Activated T-cell treated with anti-CD3 and anti-CD28 coated beads, Interleukin-2, amount 50 U/mL, for 1 hour (primary cell): ENCODE results near the gene GOLGA6L26.
"Not testable (repeated sequence)": the region's sequence is repeated elsewhere in the genome, so short reads cannot be mapped to it uniquely, and the experiment has no call there.

Experiments
- DNase-seq: peaks from one replicate; pipeline ENCODE4 v3.0.0-alpha.2; 2020

The GOLGA6L26 gene, protein sequence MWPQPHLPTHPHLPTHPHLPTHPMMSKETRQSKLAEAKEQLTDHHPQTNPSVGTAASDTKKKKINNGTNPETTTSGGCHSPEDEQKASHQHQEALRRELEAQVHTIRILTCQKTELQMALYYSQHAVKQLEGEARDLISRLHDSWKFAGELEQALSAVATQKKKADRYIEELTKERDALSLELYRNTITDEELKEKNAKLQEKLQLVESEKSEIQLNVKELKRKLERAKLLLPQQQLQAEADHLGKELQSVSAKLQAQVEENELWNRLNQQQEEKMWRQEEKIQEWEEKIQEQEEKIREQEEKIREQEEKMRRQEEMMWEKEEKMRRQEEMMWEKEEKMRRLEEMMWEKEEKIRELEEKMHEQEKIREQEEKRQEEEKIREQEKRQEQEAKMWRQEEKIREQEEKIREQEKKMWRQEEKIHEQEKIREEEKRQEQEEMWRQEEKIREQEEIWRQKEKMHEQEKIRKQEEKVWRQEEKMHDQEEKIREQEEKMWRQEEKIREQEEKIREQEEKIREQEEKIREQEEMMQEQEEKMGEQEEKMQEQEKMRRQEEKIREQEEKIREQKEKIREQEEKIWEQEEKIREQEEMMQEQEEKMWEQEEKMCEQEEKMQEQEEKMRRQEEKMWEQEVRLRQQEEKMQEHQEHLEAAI

DNA sequence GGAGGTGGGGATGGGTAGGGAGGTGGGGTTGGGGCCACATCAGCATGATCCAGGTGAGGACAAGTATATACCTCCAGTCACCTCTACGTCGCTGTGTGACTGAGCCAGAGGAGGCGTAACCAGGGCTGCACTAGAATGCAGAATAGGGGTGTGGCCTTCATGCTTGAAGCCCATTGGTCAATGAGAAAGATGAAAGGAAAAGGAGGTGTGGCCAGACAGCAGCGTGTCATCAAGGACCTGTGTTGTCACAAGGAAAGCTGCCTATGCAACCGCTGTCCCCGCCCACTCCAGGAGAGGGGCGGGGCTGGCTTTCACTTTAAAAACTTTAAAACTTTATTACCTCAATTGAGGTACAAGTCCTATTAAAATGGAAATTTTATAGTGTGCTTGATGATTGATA lies at the start of gene GOLGA6L26:
GOLGA6L26 (minus strand) TSS at position 101 of the 400 bp plus-strand sequence; CDS start at position 40, 61 bp downstream.
- DNase-seq, result not testable (repeated sequence)

DNA sequence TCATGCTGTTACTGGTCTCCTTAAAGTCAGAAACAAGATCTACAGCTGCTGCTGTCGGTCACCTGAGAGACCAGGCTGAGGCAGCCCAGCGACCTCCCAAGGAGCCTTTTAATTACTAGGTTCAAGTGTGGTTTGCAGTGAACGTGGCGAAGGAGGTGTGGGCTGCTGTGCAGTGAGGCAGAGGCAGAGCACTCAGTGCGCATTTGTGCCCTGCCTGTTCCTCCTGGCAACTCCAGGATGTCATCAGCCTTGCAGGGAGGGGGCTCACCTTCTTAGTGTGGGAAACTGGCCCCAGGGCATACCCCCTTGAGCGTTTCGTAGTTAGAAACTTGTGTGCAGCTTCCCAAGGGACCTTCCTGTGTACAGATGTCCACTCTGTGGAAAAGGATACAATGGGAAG lies 47.2 kb upstream of the GOLGA6L26 start:
- not testable (repeated sequence) for DNase-seq

DNA sequence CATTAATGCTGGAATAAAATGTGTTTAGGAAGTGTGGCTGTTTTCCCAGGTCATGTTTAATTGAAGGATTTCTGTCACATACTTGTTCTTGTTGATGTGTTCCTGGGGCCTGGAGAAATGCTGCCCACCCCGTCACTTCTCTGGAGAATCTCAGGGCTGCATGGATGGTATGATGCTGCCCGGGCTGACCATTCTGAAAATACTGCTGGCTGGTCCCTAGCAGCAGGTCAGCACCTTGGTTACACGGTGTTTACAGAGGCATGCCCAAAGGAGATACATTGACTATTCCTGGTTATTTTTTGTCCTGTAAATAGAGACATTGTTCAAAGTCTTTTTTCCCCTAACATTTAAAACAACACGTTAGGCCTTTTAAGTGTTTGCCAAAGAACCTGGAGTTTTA lies 46.7 kb upstream of the GOLGA6L26 start:
- not testable (repeated sequence) for DNase-seq

DNA sequence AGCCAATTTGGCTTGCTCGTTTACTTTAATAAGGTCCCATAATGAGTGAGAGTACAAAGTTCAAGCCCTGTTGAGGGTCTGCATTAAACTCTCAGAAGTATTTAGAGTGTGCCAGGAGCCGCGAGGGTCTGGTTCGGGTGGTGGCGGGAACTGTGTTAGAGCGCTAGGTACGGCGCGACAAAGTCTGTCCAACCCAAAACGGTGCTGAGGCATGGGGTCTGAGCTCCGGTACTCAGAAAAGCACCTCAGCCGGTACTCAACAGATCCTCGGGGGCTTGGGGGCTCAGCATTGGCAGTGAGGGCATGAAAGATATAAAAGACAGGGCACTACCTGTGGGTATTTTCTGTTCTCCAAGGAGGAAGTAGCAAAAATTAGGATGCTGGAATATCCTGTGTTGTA lies 45.0 kb upstream of the GOLGA6L26 start:
- not testable (repeated sequence) for DNase-seq

DNA sequence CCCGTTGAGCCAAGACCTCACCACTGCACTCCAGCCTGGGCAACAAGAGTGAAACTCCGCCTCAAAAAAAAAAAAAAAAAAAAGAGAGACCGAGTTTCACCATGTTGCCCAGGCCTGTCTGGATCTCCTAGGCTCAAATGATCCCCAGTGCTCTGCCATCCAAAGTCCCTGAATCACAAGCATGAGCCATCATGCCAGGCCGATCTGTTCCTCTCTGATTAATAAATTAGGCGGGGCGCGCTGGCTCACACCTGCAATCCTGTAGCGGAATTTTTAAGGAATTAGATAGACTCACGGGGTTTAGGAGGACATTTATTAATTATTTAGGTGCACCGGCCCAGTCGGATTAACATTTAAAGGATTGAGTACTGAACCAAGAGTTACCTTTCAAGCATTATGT lies 40.2 kb upstream of the GOLGA6L26 start:
- DNase-seq, result not testable (repeated sequence)

DNA sequence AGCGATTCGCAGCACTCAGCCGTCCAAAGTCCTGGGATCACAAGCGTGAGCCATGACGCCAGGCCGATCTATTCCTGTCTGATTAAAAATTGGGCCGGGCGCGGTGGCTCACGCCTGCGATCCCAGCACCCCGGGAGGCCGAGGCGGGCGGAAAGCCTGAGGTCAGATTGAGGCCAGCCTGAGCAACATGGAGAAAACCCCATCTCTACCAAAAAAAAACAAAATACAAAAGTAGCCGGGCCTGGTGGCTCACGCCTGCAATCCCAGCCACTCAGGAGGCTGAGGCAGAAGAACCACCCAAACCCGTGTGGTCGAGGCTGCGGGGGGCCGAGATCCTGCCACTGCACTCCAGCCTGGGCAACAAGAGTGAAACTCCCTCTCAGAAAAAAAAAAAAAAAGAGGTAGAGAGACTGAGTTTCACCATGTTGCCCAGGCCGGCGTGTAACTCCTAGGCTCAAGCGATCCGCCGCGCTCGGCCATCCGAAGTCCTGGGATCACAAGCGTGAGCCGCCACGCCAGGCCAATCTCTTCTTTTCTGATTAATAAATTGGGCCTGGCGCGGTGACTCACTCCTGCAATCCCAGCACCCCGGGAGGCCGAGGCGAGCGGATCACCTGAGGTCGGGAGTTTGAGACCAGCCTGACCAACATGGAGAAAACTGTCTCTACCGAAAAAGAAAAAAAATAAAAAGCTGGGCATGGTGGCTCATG lies 39.0 kb upstream of the GOLGA6L26 start:
- DNase-seq, result not testable (repeated sequence)

DNA sequence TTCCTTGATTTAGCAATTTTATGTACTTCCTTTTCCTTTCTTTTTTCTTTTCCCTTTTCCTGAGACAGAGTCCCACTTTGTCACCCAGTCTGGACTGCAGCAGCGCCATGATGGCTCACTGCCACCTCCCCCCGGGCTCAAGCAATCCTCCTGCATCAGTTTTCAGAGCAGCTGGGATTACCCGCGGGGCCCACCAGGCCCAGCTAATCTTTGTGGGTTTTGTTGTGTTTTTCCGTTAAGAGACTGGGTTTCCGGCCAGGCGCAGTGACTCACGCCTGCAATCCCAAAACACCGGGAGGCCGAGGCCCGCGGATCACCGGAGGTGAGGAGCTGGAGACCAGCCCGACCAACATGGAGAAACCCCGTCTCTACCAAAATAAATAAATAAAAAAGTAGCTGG lies 38.3 kb upstream of the GOLGA6L26 start:
- no peak for DNase-seq

DNA sequence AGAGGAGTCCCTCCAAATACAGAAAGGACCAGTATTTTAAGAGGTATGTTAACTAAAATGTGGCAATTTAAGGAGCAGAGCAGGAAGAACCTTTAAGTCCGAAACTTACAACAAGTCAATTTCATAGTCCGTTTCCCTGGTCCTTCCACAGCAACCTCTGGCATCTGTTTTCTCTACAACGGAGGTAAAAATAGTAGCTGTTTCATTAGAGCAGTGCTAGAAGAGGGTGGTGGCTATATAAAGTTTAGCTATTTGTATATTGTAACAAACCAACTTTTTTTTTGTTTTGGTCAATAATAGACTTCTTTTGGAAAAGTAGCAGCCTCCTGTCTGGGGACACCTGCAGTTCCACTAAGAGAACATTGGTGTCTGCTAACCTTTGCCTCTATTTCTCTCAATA lies 37.9 kb upstream of the GOLGA6L26 start:
- not testable (repeated sequence) for DNase-seq

DNA sequence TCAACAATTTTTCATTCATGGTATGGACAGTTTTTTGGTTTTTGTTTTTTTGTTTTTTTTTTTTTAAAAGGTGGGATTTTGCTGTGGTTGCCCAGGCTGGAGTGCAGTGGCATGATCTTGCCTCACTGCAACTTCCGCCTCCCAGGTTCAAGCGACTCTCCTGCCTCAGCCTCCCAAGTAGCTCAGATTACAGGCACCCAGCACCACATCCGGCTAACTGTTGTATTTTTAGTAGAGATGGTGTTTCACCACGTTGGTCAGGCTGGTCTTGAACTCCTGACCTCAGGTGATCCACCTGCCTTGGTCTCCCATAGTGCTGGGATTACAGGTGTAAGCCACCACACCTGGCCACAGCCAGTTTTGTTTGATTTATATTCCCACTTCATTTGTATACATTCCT lies 37.1 kb upstream of the GOLGA6L26 start:
- DNase-seq, result not testable (repeated sequence)

DNA sequence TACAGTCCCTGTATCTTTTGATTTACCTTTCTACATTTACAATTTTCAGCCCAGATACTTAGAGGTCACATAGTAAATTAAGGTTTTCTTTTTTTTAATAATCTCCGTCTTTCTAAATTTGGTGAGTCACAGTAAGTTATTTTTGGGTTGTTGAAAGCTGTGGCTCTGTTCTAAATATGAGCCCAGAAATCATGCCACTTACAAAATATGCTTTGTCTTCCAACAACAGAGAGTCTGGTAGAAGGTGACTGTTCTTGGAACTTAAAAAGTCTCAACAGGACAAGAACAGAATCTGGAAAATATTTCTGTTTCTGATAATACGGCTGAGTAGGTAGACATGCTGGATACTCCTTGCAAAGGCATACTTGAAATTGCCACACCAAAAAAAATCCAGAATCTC lies 36.6 kb upstream of the GOLGA6L26 start:
- no peak for DNase-seq

DNA sequence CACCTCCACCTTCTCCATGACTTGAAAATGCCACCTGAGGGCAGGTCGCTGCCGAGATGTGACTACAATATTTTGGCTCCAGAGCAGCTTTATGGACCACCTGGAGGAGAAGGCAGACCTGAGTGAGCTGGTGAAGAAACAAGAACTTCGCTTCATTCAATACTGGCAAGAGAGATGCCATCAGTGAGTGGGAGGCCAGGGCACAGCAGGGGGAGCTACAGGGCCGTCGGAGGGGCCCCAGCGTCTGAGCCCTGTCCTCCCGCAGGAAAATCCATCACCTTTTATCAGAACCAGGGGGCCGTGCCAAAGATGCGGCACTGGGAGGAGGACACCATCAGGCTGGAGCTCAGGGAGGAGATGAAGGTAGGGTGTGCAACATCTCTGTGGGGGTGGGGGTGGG lies 30.3 kb upstream of the GOLGA6L26 start:
- not testable (repeated sequence) for DNase-seq

DNA sequence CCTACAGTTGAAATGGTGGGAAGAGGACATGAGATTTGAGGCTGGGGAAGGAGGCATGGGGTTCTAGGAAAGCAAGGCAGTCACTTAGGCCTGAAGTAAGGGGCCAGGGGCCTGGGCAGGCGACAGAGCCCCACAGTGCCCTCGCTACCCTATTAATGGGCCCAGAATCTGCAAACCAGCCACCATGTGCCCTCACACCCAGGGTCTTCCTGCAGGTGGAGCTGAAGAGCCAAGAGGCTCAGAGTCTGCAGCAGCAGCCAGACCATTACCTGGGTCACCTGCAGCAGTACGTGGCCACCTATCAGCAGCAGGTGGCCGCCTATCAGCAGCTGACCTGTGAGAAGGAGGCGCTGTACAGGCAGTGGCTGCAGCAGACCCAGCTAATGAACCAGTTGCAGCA lies 28.6 kb upstream of the GOLGA6L26 start:
- DNase-seq, result not testable (repeated sequence)

DNA sequence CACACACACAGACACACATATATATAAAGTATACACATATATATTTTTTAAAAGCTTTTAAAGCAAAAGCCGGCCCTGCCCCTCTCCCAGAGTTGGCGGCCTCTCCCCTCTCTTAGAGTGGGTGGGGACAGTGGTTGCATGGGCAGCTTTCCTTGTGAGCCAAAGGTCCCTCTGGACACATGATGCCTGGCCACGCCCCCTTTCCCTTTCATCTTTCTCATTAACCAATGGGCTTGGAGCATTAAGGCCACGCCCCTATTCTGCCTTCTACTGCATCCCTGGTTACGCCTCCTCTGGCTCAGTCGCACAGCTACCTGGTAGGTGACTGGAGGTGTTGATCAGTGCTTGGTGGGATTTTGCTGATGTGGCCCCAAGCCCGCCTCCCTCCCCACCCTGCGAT lies 20.5 kb upstream of the GOLGA6L26 start, which contains the start of gene GOLGA8S:
GOLGA8S (plus strand) TSS at position 301 of the 400 bp plus-strand sequence; CDS start at position 363, 62 bp downstream.
- not testable (repeated sequence) for DNase-seq

DNA sequence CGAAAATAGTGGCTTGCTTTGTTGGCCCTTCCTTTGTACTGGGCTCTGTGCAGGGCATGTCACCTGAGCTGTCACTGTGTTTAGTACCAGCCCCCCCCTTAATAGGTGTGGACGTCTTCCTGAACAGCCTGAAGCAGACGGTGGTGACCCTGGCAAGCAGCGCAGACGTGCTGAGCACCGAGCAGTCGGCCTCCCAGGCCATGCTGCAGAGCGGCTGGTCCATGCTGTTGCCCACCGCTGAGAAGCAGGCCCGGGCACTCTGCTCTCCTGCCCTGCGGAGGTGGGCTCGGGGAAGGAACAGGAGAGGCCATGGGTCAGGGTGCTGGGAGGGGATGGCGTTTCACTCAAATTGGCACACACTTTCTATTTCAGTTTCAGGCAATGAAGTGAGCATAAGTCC lies 22.8 kb downstream of the GOLGA6L26 start:
- DNase-seq, result not testable (repeated sequence)

DNA sequence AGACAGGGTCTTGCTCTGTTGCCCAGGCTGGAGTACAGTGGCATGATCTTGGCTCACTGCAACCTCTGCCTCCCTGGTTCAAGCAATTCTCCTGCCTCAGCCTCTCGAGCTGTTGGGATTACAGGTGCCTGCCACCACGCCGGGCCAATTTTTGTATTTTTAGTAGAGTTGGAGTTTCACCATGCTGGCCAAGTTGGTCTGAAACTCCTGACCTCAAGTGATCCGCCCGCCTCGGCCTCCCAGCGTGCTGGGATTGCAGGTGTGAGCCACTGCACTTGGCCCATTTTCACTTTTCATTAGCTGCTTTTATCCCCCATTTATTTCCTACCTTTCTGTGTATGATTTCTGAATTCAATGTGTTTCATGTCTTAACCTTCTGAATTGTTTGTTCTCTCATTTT lies 28.1 kb downstream of the GOLGA6L26 start:
- DNase-seq, result not testable (repeated sequence)

DNA sequence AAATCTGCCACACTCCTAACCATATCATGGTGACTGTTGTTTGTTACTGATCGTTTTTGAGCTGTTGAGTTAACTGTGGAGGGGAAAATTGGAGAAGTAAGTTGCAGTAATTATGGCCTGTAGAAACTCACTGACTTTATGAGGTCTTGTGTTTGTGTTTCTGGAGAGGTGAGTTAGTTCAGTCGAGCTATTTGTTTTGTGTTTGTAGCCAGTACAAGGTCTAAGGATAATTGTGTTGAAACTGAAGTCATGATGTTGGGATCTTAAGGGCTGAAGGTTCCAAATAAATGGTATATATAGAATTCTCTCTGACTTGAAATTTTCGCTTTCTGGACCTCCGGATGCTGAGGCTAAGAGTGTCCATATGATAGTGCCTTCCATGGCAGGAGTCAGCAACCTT lies 29.2 kb downstream of the GOLGA6L26 start:
- DNase-seq, result not testable (repeated sequence)

DNA sequence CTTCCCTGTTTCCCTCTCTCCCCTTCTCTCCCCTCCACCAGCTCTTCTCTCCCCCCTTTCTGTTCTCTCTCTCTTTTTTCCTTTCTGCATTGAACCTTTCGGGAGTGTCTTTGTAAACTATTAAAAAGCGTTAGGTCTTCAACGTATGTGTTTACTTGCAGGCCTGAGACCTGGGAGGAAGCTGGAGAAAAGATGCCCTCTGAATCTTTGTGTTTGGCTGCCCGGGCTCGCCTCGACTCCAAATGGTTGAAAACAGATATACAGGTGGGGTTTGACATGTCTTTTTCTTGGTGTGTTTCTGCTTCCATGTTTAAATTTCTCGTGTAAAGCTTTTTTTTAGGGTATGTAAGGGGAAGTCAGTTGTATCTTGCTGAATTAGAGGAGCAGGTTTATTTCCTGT lies 29.7 kb downstream of the GOLGA6L26 start:
- DNase-seq, result not testable (repeated sequence)

DNA sequence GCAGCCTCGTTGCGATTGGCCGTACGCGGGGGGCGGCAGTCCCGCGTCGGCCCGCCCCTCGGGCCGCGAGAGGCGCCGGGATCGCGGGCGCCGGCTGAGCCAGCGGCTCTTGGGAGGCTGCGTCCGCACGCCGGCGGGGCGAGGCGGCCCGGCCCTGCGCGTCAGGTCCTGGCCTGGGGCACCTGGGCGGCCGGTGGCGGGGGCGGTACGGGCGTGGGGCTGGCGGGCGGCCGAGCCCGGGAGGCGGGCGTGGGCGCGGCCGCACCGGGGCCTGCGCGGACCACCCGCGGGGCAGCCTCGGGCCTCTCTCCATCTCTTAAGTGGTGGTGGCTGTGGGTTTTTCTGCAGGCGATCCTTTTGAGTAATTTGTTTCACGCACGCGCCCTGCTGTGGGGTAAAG lies 30.3 kb downstream of the GOLGA6L26 start:
- peak; percentile 57 for DNase-seq

DNA sequence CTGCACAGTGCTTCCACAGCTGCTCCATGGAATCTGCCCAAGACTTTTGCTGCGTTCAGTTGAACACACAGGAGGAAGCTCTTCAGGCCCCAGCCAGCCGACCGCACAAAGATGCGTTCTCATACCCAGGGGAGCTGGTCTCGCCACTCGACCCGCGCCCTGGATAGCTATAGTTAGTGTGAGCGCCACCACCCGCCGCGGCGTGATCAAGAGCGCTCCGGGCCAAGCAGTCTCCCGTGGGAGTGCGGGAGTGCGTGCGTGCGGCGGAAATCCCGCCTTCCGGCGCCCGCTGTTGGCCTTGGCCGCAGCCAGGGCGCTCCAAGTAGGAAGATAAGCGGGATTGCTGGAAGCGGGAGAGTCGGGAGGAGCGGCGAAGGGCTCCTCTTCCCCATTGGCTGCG lies 30.8 kb downstream of the GOLGA6L26 start:
- DNase-seq, result not testable (repeated sequence)
